Cardiac fibroblast (primary cell): ENCODE measurements around the gene SLC13A5.

ENCODE experiments used
- DNase-seq, 2 donors: peaks; one replicate each; pipeline versions ENCODE4 v3.0.0 to v3.0.0-alpha.2; 2010; ENCODE audit warnings: low read depth in 2 of 2
- H3K4me3 ChIP-seq, 2 donors: replicated peaks in 1 of 2; 1 replicate in 1 of 2; 2 replicates in 1 of 2; pipeline ENCODE4 v1.5.1; 2011; ENCODE audit warnings: low read depth in 2 of 2, low read length in 2 of 2, mild to moderate bottlenecking in 2 of 2, moderate library complexity in 1 of 2
- TF ChIP-seq, protein P1 (sequence below): IDR thresholded peaks from one replicate; pipeline ENCODE4 v1.5.1; 2011; ENCODE audit warnings: low read depth, mild to moderate bottlenecking, low read length, inconsistent platforms

The SLC13A5 gene

DNA sequence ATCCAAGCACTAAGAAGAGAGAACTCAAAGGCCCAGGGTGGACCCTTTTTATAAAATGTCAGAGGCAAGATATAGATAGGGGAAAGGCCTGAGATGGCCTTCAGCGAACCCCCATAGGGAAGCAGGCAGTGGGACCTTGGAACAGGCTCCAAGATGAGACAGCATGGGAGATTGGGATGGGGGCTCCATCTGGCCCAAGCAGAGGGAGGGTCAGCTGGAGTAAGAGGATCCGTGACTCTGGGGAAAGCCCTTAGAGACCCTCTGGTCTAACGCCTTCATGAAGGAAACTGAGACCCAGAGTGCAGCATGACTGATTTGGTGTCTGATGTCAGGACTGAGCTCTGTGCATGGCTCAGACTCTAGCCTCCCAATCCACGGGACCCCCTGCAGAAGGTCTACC, 30.8 kb downstream of the SLC13A5 start:
- TF ChIP-seq, protein P1, sequence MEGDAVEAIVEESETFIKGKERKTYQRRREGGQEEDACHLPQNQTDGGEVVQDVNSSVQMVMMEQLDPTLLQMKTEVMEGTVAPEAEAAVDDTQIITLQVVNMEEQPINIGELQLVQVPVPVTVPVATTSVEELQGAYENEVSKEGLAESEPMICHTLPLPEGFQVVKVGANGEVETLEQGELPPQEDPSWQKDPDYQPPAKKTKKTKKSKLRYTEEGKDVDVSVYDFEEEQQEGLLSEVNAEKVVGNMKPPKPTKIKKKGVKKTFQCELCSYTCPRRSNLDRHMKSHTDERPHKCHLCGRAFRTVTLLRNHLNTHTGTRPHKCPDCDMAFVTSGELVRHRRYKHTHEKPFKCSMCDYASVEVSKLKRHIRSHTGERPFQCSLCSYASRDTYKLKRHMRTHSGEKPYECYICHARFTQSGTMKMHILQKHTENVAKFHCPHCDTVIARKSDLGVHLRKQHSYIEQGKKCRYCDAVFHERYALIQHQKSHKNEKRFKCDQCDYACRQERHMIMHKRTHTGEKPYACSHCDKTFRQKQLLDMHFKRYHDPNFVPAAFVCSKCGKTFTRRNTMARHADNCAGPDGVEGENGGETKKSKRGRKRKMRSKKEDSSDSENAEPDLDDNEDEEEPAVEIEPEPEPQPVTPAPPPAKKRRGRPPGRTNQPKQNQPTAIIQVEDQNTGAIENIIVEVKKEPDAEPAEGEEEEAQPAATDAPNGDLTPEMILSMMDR, result no peak
- H3K4me3 ChIP-seq, result no peak overlapping the region
- DNase-seq, result no peak

DNA sequence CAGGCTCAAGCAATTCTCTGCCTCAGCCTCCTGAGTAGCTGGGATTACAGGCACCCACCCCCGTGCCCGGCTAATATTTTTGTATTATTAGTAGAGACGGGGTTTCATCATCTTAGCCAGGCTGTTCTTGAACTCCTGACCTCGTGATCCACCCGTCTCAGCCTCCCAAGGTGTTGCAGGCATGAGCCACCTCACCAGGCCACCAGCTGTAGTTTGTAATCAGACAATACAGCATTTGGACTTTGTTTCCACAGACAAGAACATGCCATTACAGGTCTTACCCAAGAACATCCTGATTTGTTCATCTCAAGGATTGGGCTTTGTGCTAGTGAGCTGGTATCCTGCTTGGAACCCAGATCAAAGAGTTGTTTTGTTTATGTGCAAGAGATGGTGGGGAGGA, 31.5 kb downstream of the SLC13A5 start:
- TF ChIP-seq, protein P1, result no peak
- DNase-seq, result peak in 1 of 2 donors; percentile 13
- no peak overlapping the region for H3K4me3 ChIP-seq

DNA sequence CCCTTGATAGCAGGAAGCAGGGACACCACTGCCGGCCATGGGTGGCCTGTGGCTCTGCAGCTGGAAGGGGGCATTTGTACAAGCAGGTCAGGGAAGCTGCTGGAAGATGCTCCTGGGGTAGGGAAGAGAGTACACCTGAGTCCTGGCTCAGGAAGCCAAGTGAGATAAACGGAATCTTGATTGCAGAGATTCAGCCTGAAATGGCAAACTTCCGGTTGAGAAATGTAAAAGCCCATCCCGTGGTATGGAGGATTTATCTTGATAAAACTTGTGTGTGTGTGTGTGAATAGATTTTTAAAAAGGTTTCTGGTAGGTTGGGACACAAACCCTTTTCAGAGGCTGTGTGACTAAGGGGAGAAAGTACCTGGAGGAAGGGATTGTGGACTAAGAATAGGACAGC, 32.0 kb downstream of the SLC13A5 start:
- no peak for DNase-seq
- H3K4me3 ChIP-seq, result no peak overlapping the region
- TF ChIP-seq, protein P1, result no peak

DNA sequence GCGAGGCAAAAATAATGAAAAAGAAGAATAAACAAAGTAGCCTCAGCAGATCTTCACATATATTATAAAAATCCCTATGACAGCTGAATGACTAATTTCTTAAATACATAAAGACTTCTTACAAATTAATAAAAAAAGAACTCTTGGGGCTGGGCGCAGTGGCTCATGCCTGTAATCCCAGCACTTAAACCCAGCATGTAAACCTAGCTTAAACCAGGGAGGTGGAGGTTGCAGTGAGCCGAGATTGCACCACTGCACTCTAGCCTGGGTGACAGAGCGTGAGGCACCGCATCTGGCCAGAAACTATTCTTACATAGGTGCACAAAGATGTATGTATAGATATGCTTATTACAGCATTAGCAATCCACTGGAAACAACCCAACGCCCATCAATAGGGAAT, 33.9 kb downstream of the SLC13A5 start:
- TF ChIP-seq, protein P1, result no peak
- DNase-seq, result no peak
- H3K4me3 ChIP-seq, result no peak overlapping the region

DNA sequence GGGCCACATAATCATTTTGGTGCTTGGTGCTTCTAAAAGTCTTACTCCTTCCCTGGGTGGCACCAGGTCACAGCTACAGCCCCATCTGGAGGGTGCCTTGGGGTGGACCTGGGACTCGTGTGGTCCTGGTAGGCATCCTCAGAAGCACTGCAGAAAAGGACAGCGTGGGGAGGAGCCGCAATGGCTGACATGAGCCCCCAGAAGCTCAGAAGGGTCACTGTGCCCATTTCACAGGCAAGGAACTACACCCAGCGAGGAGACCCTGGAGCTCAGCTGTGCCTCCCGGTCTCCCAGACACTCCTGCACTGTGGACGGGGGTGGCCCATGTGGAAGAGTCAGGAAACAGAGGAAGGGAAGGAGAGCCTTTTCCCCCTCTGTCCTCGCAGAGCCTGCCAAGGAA, 35.2 kb downstream of the SLC13A5 start:
- TF ChIP-seq, protein P1, result no peak
- DNase-seq, result no peak
- no peak overlapping the region for H3K4me3 ChIP-seq

DNA sequence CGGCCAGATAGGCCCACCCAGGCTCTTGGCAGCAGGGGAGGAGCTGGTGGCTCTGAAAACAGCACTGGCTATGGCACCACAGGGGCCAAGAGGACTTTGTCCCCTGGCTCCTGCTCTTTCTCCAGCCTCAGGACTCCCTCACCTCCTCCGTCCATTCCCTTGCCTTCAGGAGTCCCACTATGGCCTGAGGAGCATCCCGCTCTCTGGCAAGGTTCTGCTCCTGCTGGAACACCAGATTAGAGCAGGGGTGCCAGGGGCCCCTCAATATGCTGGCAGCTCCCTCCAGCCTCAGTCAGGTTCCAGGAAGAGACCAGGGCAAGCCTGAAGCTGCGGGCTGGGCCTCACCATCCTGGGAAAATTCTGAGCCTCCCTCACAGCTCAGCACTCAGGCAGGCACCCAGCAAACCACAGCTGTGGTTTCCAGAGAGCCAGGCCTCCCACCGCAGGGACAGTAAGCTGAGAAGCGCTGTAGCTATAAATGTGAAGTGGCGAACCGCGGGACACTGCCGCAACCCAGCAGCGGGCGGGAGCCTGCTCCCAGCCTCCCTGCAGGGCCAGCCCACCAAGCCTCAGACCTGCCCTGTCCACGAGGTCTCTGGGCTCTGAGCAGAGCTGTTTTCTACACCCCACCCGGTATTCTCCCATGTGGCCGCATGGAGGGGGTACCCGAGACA, 35.9 kb downstream of the SLC13A5 start:
- H3K4me3 ChIP-seq, result no peak overlapping the region
- peak; percentile 6 to 9 for DNase-seq
- TF ChIP-seq, protein P1, result no peak

DNA sequence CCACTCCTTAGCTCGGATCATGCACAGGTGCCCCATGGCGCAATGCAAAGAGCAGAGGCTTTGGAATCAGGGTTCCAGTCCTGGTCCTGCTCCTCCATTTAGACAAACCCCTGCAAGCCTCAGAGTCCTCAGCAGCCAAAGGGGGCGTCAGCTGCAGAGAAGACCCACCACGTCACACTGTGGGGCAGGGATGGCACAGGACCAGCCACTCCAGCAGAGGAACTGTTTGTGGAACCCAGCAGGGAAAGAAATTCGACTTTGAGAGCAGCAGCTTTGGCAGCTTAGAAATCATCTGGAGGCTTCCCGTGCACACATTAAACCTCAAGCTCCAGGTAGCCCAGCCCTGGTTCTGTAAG, 36.4 kb downstream of the SLC13A5 start:
- no peak overlapping the region for H3K4me3 ChIP-seq
- DNase-seq, result no peak
- TF ChIP-seq, protein P1, result no peak
